ENCODE data around the gene ZPLD1. TPM values are rescaled to one million over a fixed set of nuclear protein-coding genes. Genes with fewer than 3 reads are reported as not detected.

ZPLD1 gene
- total RNA-seq (2022; extraction: Qiagen RNA extraction), result not detected in 5 replicates

GRCh38 chr3:102434715-102435114 is at the start of gene ZPLD1:
Gene ZPLD1 (plus strand): TSS chr3:102435015. CDS start chr3:102438488, 3,473 bp downstream.

Measured in A549 treated with Mapracorat at 1 μM for 4 hours (cell line).